Measurements from ENCODE around the gene PDGFRB. TPM values are rescaled to one million over a fixed set of nuclear protein-coding genes. Genes with fewer than 3 reads are reported as not detected.

The PDGFRB gene
- total RNA-seq, 1 experiment from 2014 or later = 0.66 TPM

GRCh38 chr5:150117945-150118560 lies 37.6 kb downstream of the PDGFRB start:
- Histone ChIP-seq H3K9ac (ENCODE audit: low read length) (no peak overlapping the region), H3K4me1 (ENCODE audit: insufficient read depth, low read length) (peaks cover 4% of the 10 kb centered on the region), H4K20me1 (ENCODE audit: low read length) (no peaks in the 10 kb centered on the region), H3F3A (ENCODE audit: low read length, unreplicated experiment) (no peaks in the 10 kb centered on the region), H3K9me3 (ENCODE audit: low read length) (no peaks in the 10 kb centered on the region), H3K4me3 (ENCODE audit: low read length) (no peak overlapping the region), H3K4me2 (ENCODE audit: low read length) (no peak overlapping the region), H2AFZ (ENCODE audit: low read length) (no peak overlapping the region), H3K27me3 (ENCODE audit: low read length) (no peaks in the 10 kb centered on the region), H3K9me2 (replicated peaks; ENCODE audit: low read length) (no peaks in the 10 kb centered on the region), H3K27ac (ENCODE audit: low read length) (no peak overlapping the region), H3K79me2 (ENCODE audit: low read length) (no peaks in the 10 kb centered on the region), H3K36me3 (ENCODE audit: low read depth, low read length) (no peaks in the 10 kb centered on the region)
- TF ChIP-seq, protein P1, sequence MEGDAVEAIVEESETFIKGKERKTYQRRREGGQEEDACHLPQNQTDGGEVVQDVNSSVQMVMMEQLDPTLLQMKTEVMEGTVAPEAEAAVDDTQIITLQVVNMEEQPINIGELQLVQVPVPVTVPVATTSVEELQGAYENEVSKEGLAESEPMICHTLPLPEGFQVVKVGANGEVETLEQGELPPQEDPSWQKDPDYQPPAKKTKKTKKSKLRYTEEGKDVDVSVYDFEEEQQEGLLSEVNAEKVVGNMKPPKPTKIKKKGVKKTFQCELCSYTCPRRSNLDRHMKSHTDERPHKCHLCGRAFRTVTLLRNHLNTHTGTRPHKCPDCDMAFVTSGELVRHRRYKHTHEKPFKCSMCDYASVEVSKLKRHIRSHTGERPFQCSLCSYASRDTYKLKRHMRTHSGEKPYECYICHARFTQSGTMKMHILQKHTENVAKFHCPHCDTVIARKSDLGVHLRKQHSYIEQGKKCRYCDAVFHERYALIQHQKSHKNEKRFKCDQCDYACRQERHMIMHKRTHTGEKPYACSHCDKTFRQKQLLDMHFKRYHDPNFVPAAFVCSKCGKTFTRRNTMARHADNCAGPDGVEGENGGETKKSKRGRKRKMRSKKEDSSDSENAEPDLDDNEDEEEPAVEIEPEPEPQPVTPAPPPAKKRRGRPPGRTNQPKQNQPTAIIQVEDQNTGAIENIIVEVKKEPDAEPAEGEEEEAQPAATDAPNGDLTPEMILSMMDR (conservative IDR thresholded peaks at IDR 0.05; ENCODE audit: low read depth, low read length) = no peak
- TF ChIP-seq EZH2 (IDR thresholded peaks at IDR 0.05; ENCODE audit: low read length, unreplicated experiment) (no peak), EZH2phosphoT487 (IDR thresholded peaks at IDR 0.05; ENCODE audit: borderline replicate concordance, low read length) (no peak)
- ChIA-PET CTCF (no interaction called here), POLR2A (ENCODE audit: unreplicated experiment) (no interaction called here)
- DNase-seq = no peak
- no TSS peak for BruUV-seq (replicated peaks)
- intact Hi-C loops (cut with micrococcal nuclease) = no loop called here
- no peak for ATAC-seq

DNA sequence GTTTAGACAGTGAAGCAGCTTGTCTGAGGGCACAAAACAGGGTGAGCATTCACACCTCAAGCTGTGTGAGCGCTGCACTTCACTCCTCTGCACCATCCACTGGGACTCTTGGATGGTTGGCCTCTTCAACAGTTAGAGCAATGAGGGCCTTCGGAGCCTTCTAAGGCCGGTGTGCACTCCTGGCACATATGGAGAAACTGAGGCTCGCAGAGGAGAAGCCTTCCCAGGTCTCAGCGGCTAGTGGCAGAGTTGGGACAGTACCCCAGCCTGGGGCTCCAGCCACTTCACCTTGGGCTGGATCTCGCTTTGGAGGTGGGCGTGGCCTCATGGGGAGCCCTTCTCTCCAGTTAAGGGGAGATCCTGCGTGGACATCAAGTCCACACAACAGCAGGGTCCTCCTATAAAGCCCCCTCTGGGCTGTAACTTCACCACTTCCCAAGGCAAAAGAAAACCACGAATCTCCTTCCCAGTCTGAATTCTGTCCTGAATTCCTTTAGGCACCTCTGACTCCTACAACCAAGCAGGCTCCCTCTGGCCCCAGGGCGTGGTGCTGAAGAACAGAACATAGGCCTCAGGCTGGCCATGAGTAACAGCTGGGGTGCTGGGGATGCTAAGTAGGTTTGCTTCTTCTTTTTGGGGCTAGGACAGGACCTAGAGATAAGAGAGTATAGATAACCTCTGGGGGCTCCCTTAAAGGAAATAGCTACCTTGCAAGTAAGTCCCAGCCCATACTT lies 38.8 kb downstream of the PDGFRB start:
- Histone ChIP-seq H3K36me3 (ENCODE audit: low read depth, low read length) (no peaks in the 10 kb centered on the region), H3K9me2 (replicated peaks; ENCODE audit: low read length) (no peaks in the 10 kb centered on the region), H3K27me3 (ENCODE audit: low read length) (no peaks in the 10 kb centered on the region), H3K27ac (ENCODE audit: low read length) (no peak overlapping the region), H3K79me2 (ENCODE audit: low read length) (no peaks in the 10 kb centered on the region), H4K20me1 (ENCODE audit: low read length) (no peaks in the 10 kb centered on the region), H3K9me3 (ENCODE audit: low read length) (no peaks in the 10 kb centered on the region), H2AFZ (ENCODE audit: low read length) (no peak overlapping the region), H3K4me2 (ENCODE audit: low read length) (no peak overlapping the region), H3K4me3 (ENCODE audit: low read length) (no peak overlapping the region), H3K4me1 (ENCODE audit: insufficient read depth, low read length) (peaks cover 16% of the 10 kb centered on the region), H3K9ac (ENCODE audit: low read length) (no peak overlapping the region), H3F3A (ENCODE audit: low read length, unreplicated experiment) (no peaks in the 10 kb centered on the region)
- DNase-seq (peak; percentile 48), ATAC-seq (no peak)
- TF ChIP-seq EZH2 (IDR thresholded peaks at IDR 0.05; ENCODE audit: low read length, unreplicated experiment) (no peak), EZH2phosphoT487 (IDR thresholded peaks at IDR 0.05; ENCODE audit: borderline replicate concordance, low read length) (no peak)
- TF ChIP-seq, protein P1 (conservative IDR thresholded peaks at IDR 0.05; ENCODE audit: low read depth, low read length) = no peak
- intact Hi-C loops (cut with micrococcal nuclease) = no loop called here
- ChIA-PET POLR2A (ENCODE audit: unreplicated experiment) (interaction anchor here (0.6 kb wide), 1 partner anchor 10 kb away, joined by 3 read pairs; no protein-coding TSS in a partner anchor), CTCF (no interaction called here)
- BruUV-seq (replicated peaks) = no TSS peak
